ENCODE data around the gene PRELID2. TPM values are rescaled to one million over a fixed set of nuclear protein-coding genes. Genes with fewer than 3 reads are reported as not detected.

PRELID2 gene
- total and polyA plus RNA-seq, 2 donors from 2014 or later: 3.8 to 12.1 TPM

DNA sequence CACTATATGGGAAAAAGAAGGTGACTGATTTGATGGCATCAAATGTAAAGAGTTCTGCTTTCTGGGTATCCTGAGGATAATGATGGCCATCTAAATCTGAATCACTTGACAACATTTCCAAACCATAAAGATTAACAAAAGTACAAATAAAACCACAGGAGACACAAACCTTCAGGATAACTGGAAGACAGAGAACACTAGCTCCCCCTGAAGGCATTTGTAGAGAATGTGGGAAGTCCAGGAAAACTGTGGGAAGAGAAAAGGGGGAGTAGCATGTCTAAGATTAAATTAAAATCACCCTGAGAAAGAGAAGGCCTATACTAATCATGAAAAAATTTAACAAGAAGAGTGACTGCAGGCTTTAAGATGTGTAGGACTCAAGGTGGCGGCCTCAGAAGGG, 116.2 kb downstream of the PRELID2 start:
- no peak for FAIRE-seq
- Histone ChIP-seq H3K36me3 (ENCODE audit: control insufficient read depth in 2 of 3, insufficient read depth in 3 of 3, low read length in 3 of 3) (no peaks in the 10 kb centered on the region), H3K27me3 (ENCODE audit: control insufficient read depth, insufficient read depth, low read length) (no peaks in the 10 kb centered on the region), H3K4me1 (ENCODE audit: control insufficient read depth in 2 of 3, insufficient read depth in 2 of 3, low read depth in 1 of 3, low read length in 3 of 3) (no peaks in the 10 kb centered on the region), H3K4me3 (ENCODE audit: low read length in 3 of 3) (no peak overlapping the region), H3K9me3 (ENCODE audit: control insufficient read depth in 2 of 3, insufficient read depth in 1 of 3, low read length in 3 of 3) (no peaks in the 10 kb centered on the region), H3K9ac (ENCODE audit: low read length in 3 of 3) (no peak overlapping the region), H3K27ac (ENCODE audit: low read depth in 2 of 2, low read length in 2 of 2) (no peak overlapping the region)
- intact Hi-C loops (cut with DNase I): no loop called here
- DNase-seq: peak in 2 of 5 donors; percentile 16 to 53
- TF ChIP-seq, protein P1, sequence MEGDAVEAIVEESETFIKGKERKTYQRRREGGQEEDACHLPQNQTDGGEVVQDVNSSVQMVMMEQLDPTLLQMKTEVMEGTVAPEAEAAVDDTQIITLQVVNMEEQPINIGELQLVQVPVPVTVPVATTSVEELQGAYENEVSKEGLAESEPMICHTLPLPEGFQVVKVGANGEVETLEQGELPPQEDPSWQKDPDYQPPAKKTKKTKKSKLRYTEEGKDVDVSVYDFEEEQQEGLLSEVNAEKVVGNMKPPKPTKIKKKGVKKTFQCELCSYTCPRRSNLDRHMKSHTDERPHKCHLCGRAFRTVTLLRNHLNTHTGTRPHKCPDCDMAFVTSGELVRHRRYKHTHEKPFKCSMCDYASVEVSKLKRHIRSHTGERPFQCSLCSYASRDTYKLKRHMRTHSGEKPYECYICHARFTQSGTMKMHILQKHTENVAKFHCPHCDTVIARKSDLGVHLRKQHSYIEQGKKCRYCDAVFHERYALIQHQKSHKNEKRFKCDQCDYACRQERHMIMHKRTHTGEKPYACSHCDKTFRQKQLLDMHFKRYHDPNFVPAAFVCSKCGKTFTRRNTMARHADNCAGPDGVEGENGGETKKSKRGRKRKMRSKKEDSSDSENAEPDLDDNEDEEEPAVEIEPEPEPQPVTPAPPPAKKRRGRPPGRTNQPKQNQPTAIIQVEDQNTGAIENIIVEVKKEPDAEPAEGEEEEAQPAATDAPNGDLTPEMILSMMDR (IDR thresholded peaks at IDR 0.05; ENCODE audit: borderline replicate concordance, extremely low read depth, insufficient read depth): no peak

DNA sequence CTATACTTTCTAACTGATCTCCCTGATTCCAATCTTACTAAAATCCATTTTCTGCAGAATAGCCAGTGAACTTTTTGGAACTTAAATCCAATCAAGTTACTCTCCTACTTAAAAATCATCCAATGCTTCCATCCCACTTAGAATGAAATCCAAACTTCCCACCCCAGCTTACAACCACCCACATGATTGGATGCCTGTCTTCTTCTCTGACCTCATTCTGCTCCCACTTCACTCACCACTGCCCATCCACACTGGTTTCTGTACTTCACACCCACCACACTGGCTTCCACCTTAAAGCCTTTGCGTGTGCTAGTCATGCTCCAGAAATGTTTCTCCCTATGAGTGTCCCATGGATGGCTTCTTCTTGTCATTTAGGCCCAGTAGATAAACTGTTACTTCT, 119.7 kb downstream of the PRELID2 start:
- H3K27me3 ChIP-seq (ENCODE audit: control insufficient read depth, insufficient read depth, low read length): no peaks in the 10 kb centered on the region
- TF ChIP-seq, protein P1 (IDR thresholded peaks at IDR 0.05; ENCODE audit: borderline replicate concordance, extremely low read depth, insufficient read depth): no peak
- no peak overlapping the region for H3K4me3 ChIP-seq (ENCODE audit: low read length in 3 of 3)
- H3K36me3 ChIP-seq (ENCODE audit: control insufficient read depth in 2 of 3, insufficient read depth in 3 of 3, low read length in 3 of 3): no peaks in the 10 kb centered on the region
- DNase-seq (no peak), FAIRE-seq (no peak)
- no peaks in the 10 kb centered on the region for H3K9me3 ChIP-seq (ENCODE audit: control insufficient read depth in 2 of 3, insufficient read depth in 1 of 3, low read length in 3 of 3)
- intact Hi-C loops (cut with DNase I): no loop called here
- no peaks in the 10 kb centered on the region for H3K4me1 ChIP-seq (ENCODE audit: control insufficient read depth in 2 of 3, insufficient read depth in 2 of 3, low read depth in 1 of 3, low read length in 3 of 3)
- H3K27ac ChIP-seq (ENCODE audit: low read depth in 2 of 2, low read length in 2 of 2): no peak overlapping the region
- no peak overlapping the region for H3K9ac ChIP-seq (ENCODE audit: low read length in 3 of 3)

DNA sequence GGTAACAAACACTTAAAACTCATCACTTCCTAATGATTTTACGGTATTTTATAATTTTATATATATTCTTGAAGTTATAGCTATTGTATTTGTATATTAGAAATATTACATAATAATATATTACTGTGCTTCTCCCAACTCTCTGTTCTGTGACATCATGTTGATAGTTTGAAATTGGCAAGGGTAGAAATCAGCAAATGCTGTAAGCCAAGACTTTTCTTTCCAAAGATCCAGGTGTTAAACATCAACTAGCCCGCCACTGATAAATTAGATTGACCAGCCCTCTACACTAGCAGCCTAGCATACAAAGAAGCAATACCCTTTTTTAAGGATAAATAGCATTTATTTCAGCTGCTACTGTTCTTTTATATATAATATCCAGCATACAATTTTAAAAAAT, 122.9 kb downstream of the PRELID2 start:
- Histone ChIP-seq H3K4me1 (ENCODE audit: control insufficient read depth in 2 of 3, insufficient read depth in 2 of 3, low read depth in 1 of 3, low read length in 3 of 3) (no peaks in the 10 kb centered on the region), H3K9ac (ENCODE audit: low read length in 3 of 3) (no peak overlapping the region), H3K4me3 (ENCODE audit: low read length in 3 of 3) (no peak overlapping the region), H3K36me3 (ENCODE audit: control insufficient read depth in 2 of 3, insufficient read depth in 3 of 3, low read length in 3 of 3) (no peaks in the 10 kb centered on the region), H3K27ac (ENCODE audit: low read depth in 2 of 2, low read length in 2 of 2) (no peak overlapping the region), H3K9me3 (ENCODE audit: control insufficient read depth in 2 of 3, insufficient read depth in 1 of 3, low read length in 3 of 3) (no peaks in the 10 kb centered on the region), H3K27me3 (ENCODE audit: control insufficient read depth, insufficient read depth, low read length) (no peaks in the 10 kb centered on the region)
- FAIRE-seq (no peak), DNase-seq (no peak)
- intact Hi-C loops (cut with DNase I): no loop called here
- TF ChIP-seq, protein P1 (IDR thresholded peaks at IDR 0.05; ENCODE audit: borderline replicate concordance, extremely low read depth, insufficient read depth): no peak

DNA sequence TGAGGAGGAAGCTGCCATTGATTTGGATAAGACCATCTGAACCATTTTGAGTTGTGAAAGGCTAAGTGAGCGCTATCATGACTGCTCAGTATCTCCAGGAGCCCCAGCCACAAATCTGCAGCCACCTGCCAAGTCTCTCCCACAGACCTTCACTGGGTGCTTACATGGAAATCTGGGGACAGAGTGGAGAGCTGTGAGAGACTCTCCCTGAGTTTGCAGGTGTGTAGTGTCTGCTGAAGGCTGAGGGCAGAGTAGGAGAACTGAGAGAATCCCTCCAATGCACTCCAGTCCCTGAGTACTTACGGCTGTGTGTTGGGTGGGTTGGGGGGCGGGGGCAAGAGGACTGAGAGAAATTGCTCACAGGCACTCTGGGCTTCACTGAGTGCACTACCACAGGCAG, 123.7 kb downstream of the PRELID2 start:
- no peak for DNase-seq
- Histone ChIP-seq H3K4me3 (ENCODE audit: low read length in 3 of 3) (no peak overlapping the region), H3K27ac (ENCODE audit: low read depth in 2 of 2, low read length in 2 of 2) (no peak overlapping the region), H3K4me1 (ENCODE audit: control insufficient read depth in 2 of 3, insufficient read depth in 2 of 3, low read depth in 1 of 3, low read length in 3 of 3) (no peaks in the 10 kb centered on the region), H3K9ac (ENCODE audit: low read length in 3 of 3) (no peak overlapping the region), H3K36me3 (ENCODE audit: control insufficient read depth in 2 of 3, insufficient read depth in 3 of 3, low read length in 3 of 3) (no peaks in the 10 kb centered on the region), H3K9me3 (ENCODE audit: control insufficient read depth in 2 of 3, insufficient read depth in 1 of 3, low read length in 3 of 3) (no peaks in the 10 kb centered on the region), H3K27me3 (ENCODE audit: control insufficient read depth, insufficient read depth, low read length) (no peaks in the 10 kb centered on the region)
- intact Hi-C loops (cut with DNase I): no loop called here
- TF ChIP-seq, protein P1 (IDR thresholded peaks at IDR 0.05; ENCODE audit: borderline replicate concordance, extremely low read depth, insufficient read depth): no peak
- FAIRE-seq: no peak
